ENCODE data around the gene CAPN12. TPM values are rescaled to one million over a fixed set of nuclear protein-coding genes. Genes with fewer than 3 reads are reported as not detected.

Gene CAPN12
- total and polyA plus RNA-seq, 2 experiments from 2014 or later = 19.1 to 20.5 TPM

DNA sequence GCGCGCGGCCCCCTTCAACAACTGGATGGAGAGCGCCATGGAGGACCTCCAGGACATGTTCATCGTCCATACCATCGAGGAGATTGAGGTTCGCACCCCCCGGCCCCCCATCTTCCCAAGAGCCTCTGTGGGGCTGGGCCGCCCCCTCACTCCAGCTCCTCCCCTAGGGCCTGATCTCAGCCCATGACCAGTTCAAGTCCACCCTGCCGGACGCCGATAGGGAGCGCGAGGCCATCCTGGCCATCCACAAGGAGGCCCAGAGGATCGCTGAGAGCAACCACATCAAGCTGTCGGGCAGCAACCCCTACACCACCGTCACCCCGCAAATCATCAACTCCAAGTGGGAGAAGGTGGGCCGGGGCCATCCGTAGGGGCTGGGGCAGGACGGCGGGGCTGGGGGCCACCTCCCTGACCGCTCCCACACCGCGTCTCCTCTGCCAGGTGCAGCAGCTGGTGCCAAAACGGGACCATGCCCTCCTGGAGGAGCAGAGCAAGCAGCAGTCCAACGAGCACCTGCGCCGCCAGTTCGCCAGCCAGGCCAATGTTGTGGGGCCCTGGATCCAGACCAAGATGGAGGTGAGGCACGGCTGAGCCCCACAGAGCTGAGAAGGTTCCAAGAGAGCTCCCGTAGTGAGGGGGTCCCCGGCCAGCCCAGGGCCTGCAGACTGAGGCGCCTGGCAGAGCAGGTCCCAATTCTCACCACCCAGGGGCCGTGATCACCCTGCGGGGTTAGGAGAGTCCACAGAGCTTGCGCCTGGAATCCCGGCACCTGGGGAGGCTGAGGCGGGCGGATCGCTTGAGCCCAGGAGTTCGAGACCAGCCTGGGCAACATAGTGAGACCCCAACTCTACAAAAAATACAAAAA lies 20.1 kb downstream of the CAPN12 start:
- ATAC-seq (no peak), DNase-seq (ENCODE audit: low spot score) (no peak)
- no peak overlapping the region for H3K4me3 Mint-ChIP-seq
- H3K4me3 ChIP-seq = no peak overlapping the region
- H3K27me3 ChIP-seq (ENCODE audit: insufficient read depth) = no peaks in the 10 kb centered on the region
- H3K27me3 Mint-ChIP-seq (ENCODE audit: insufficient read depth, low read depth, poor library complexity) = peaks cover 17% of the 10 kb centered on the region
- peaks cover 67% of the 10 kb centered on the region for H3K36me3 Mint-ChIP-seq (ENCODE audit: low read depth)
- peaks cover 2% of the 10 kb centered on the region; the same call in 1 of the 2 replicates for H4K20me1 ChIP-seq (replicated peaks; ENCODE audit: insufficient read depth)
- H3K9me3 Mint-ChIP-seq = no peaks in the 10 kb centered on the region
- H3K36me3 ChIP-seq (ENCODE audit: insufficient read depth) = peaks cover 31% of the 10 kb centered on the region
- H3K4me1 ChIP-seq (ENCODE audit: insufficient read depth) = no peaks in the 10 kb centered on the region
- no peaks in the 10 kb centered on the region for H3K4me1 Mint-ChIP-seq
- H3K9me2 ChIP-seq (ENCODE audit: insufficient read depth) = no peaks in the 10 kb centered on the region
- TF ChIP-seq, protein P1, sequence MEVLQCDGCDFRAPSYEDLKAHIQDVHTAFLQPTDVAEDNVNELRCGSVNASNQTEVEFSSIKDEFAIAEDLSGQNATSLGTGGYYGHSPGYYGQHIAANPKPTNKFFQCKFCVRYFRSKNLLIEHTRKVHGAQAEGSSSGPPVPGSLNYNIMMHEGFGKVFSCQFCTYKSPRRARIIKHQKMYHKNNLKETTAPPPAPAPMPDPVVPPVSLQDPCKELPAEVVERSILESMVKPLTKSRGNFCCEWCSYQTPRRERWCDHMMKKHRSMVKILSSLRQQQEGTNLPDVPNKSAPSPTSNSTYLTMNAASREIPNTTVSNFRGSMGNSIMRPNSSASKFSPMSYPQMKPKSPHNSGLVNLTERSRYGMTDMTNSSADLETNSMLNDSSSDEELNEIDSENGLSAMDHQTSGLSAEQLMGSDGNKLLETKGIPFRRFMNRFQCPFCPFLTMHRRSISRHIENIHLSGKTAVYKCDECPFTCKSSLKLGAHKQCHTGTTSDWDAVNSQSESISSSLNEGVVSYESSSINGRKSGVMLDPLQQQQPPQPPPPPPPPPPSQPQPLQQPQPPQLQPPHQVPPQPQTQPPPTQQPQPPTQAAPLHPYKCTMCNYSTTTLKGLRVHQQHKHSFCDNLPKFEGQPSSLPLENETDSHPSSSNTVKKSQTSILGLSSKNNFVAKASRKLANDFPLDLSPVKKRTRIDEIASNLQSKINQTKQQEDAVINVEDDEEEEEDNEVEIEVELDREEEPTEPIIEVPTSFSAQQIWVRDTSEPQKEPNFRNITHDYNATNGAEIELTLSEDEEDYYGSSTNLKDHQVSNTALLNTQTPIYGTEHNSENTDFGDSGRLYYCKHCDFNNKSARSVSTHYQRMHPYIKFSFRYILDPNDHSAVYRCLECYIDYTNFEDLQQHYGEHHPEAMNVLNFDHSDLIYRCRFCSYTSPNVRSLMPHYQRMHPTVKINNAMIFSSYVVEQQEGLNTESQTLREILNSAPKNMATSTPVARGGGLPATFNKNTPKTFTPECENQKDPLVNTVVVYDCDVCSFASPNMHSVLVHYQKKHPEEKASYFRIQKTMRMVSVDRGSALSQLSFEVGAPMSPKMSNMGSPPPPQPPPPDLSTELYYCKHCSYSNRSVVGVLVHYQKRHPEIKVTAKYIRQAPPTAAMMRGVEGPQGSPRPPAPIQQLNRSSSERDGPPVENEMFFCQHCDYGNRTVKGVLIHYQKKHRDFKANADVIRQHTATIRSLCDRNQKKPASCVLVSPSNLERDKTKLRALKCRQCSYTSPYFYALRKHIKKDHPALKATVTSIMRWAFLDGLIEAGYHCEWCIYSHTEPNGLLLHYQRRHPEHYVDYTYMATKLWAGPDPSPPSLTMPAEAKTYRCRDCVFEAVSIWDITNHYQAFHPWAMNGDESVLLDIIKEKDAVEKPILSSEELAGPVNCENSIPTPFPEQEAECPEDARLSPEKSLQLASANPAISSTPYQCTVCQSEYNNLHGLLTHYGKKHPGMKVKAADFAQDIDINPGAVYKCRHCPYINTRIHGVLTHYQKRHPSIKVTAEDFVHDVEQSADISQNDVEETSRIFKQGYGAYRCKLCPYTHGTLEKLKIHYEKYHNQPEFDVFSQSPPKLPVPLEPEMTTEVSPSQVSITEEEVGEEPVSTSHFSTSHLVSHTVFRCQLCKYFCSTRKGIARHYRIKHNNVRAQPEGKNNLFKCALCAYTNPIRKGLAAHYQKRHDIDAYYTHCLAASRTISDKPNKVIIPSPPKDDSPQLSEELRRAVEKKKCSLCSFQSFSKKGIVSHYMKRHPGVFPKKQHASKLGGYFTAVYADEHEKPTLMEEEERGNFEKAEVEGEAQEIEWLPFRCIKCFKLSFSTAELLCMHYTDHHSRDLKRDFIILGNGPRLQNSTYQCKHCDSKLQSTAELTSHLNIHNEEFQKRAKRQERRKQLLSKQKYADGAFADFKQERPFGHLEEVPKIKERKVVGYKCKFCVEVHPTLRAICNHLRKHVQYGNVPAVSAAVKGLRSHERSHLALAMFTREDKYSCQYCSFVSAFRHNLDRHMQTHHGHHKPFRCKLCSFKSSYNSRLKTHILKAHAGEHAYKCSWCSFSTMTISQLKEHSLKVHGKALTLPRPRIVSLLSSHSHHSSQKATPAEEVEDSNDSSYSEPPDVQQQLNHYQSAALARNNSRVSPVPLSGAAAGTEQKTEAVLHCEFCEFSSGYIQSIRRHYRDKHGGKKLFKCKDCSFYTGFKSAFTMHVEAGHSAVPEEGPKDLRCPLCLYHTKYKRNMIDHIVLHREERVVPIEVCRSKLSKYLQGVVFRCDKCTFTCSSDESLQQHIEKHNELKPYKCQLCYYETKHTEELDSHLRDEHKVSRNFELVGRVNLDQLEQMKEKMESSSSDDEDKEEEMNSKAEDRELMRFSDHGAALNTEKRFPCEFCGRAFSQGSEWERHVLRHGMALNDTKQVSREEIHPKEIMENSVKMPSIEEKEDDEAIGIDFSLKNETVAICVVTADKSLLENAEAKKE (CRISPR knock-in tag; IDR thresholded peaks at IDR 0.05) = no peak
- TF ChIP-seq, protein P2, sequence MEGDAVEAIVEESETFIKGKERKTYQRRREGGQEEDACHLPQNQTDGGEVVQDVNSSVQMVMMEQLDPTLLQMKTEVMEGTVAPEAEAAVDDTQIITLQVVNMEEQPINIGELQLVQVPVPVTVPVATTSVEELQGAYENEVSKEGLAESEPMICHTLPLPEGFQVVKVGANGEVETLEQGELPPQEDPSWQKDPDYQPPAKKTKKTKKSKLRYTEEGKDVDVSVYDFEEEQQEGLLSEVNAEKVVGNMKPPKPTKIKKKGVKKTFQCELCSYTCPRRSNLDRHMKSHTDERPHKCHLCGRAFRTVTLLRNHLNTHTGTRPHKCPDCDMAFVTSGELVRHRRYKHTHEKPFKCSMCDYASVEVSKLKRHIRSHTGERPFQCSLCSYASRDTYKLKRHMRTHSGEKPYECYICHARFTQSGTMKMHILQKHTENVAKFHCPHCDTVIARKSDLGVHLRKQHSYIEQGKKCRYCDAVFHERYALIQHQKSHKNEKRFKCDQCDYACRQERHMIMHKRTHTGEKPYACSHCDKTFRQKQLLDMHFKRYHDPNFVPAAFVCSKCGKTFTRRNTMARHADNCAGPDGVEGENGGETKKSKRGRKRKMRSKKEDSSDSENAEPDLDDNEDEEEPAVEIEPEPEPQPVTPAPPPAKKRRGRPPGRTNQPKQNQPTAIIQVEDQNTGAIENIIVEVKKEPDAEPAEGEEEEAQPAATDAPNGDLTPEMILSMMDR (conservative IDR thresholded peaks at IDR 0.05; ENCODE audit: low read depth in 2 of 2) = no peak
- TF ChIP-seq, protein P3, sequence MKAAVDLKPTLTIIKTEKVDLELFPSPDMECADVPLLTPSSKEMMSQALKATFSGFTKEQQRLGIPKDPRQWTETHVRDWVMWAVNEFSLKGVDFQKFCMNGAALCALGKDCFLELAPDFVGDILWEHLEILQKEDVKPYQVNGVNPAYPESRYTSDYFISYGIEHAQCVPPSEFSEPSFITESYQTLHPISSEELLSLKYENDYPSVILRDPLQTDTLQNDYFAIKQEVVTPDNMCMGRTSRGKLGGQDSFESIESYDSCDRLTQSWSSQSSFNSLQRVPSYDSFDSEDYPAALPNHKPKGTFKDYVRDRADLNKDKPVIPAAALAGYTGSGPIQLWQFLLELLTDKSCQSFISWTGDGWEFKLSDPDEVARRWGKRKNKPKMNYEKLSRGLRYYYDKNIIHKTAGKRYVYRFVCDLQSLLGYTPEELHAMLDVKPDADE (IDR thresholded peaks at IDR 0.05) = no peak
- no peak for TF ChIP-seq EZH2phosphoT487 (IDR thresholded peaks at IDR 0.05; ENCODE audit: unreplicated experiment)
- TF ChIP-seq EZH2 (IDR thresholded peaks at IDR 0.05; ENCODE audit: low read depth, unreplicated experiment) = no peak
- TF ChIP-seq, protein P4, sequence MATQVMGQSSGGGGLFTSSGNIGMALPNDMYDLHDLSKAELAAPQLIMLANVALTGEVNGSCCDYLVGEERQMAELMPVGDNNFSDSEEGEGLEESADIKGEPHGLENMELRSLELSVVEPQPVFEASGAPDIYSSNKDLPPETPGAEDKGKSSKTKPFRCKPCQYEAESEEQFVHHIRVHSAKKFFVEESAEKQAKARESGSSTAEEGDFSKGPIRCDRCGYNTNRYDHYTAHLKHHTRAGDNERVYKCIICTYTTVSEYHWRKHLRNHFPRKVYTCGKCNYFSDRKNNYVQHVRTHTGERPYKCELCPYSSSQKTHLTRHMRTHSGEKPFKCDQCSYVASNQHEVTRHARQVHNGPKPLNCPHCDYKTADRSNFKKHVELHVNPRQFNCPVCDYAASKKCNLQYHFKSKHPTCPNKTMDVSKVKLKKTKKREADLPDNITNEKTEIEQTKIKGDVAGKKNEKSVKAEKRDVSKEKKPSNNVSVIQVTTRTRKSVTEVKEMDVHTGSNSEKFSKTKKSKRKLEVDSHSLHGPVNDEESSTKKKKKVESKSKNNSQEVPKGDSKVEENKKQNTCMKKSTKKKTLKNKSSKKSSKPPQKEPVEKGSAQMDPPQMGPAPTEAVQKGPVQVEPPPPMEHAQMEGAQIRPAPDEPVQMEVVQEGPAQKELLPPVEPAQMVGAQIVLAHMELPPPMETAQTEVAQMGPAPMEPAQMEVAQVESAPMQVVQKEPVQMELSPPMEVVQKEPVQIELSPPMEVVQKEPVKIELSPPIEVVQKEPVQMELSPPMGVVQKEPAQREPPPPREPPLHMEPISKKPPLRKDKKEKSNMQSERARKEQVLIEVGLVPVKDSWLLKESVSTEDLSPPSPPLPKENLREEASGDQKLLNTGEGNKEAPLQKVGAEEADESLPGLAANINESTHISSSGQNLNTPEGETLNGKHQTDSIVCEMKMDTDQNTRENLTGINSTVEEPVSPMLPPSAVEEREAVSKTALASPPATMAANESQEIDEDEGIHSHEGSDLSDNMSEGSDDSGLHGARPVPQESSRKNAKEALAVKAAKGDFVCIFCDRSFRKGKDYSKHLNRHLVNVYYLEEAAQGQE (IDR thresholded peaks at IDR 0.05; ENCODE audit: unreplicated experiment) = no peak
- TF ChIP-seq ZNF331 (CRISPR knock-in tag; IDR thresholded peaks at IDR 0.05; ENCODE audit: low read depth) = no peak
- TF ChIP-seq NANOG (IDR thresholded peaks at IDR 0.05; ENCODE audit: borderline replicate concordance) = no peak
- no peak for TF ChIP-seq STAT1 (IDR thresholded peaks at IDR 0.05; ENCODE audit: unreplicated experiment)
- no peak for TF ChIP-seq ZNF114 (CRISPR knock-in tag; IDR thresholded peaks at IDR 0.05)
- H3K27ac ChIP-seq (ENCODE audit: low read depth) = no peak overlapping the region
- H3K27ac Mint-ChIP-seq = no peak overlapping the region
- H3K79me2 ChIP-seq (replicated peaks; ENCODE audit: insufficient read depth) = no peaks in the 10 kb centered on the region
- peaks cover 18% of the 10 kb centered on the region; the same call in 1 of the 2 replicates for H3F3A ChIP-seq (replicated peaks; ENCODE audit: low read depth)
- H2AFZ ChIP-seq = no peak overlapping the region
- H3K4me2 ChIP-seq = no peak overlapping the region
